ENCODE measurements around the gene PLBD2. TPM values are rescaled to one million over a fixed set of nuclear protein-coding genes. Genes with fewer than 3 reads are reported as not detected.

PLBD2 gene
- total RNA-seq, 1 donor from 2014 or later: 4.9 TPM

DNA sequence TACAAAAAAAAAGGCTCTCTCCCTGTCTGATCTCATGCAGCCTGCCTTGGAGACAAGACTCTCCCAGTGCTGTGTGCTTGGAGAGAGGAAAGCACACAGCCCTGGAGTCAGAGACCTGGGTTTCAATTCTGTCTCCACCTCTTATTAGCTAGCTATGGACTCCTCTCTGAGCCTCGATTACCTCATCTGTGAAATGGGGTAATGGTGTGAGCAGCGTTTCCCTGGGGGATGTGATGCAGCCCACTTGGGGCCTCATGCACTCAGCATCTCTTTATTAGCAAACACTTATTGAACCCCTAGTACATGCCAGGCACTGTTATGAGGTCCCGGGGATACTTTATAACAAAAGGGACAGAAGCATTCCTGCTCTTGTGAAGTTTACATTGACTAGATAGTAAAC, 32.8 kb downstream of the PLBD2 start:
- TF ChIP-seq, protein P1, sequence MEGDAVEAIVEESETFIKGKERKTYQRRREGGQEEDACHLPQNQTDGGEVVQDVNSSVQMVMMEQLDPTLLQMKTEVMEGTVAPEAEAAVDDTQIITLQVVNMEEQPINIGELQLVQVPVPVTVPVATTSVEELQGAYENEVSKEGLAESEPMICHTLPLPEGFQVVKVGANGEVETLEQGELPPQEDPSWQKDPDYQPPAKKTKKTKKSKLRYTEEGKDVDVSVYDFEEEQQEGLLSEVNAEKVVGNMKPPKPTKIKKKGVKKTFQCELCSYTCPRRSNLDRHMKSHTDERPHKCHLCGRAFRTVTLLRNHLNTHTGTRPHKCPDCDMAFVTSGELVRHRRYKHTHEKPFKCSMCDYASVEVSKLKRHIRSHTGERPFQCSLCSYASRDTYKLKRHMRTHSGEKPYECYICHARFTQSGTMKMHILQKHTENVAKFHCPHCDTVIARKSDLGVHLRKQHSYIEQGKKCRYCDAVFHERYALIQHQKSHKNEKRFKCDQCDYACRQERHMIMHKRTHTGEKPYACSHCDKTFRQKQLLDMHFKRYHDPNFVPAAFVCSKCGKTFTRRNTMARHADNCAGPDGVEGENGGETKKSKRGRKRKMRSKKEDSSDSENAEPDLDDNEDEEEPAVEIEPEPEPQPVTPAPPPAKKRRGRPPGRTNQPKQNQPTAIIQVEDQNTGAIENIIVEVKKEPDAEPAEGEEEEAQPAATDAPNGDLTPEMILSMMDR (IDR thresholded peaks at IDR 0.05): no peak
- TF ChIP-seq EZH2 (IDR thresholded peaks at IDR 0.05) (no peak), EZH2phosphoT487 (IDR thresholded peaks at IDR 0.05) (no peak)
- no peaks in the 10 kb centered on the region for H3K27me3 ChIP-seq
- H3K36me3 Mint-ChIP-seq: peaks cover 4% of the 10 kb centered on the region
- no peak overlapping the region for H3K27ac ChIP-seq
- H4K20me1 ChIP-seq (ENCODE audit: low read depth): no peaks in the 10 kb centered on the region
- H3K79me2 ChIP-seq (ENCODE audit: low read depth): no peaks in the 10 kb centered on the region
- no peak for DNase-seq (ENCODE audit: low spot score)
- H3K4me3 ChIP-seq: no peak overlapping the region
- H3K4me1 Mint-ChIP-seq: no peaks in the 10 kb centered on the region
- H3K36me3 ChIP-seq: no peaks in the 10 kb centered on the region
- no peak overlapping the region for H3K4me2 ChIP-seq
- H3K9me3 Mint-ChIP-seq: no peaks in the 10 kb centered on the region
- no peaks in the 10 kb centered on the region for H3K4me1 ChIP-seq
- H3F3A ChIP-seq (ENCODE audit: low read depth): peaks cover 5% of the 10 kb centered on the region
- no peaks in the 10 kb centered on the region for H3K9me3 ChIP-seq (ENCODE audit: low read depth)
- no peak overlapping the region for H3K4me3 Mint-ChIP-seq
- no peak overlapping the region for H3K27ac Mint-ChIP-seq
- peaks cover 5% of the 10 kb centered on the region for H3K27me3 Mint-ChIP-seq (ENCODE audit: insufficient read depth, low read depth)
- H3K9ac ChIP-seq: no peak overlapping the region
- H2AFZ ChIP-seq (replicated peaks): no peak overlapping the region

DNA sequence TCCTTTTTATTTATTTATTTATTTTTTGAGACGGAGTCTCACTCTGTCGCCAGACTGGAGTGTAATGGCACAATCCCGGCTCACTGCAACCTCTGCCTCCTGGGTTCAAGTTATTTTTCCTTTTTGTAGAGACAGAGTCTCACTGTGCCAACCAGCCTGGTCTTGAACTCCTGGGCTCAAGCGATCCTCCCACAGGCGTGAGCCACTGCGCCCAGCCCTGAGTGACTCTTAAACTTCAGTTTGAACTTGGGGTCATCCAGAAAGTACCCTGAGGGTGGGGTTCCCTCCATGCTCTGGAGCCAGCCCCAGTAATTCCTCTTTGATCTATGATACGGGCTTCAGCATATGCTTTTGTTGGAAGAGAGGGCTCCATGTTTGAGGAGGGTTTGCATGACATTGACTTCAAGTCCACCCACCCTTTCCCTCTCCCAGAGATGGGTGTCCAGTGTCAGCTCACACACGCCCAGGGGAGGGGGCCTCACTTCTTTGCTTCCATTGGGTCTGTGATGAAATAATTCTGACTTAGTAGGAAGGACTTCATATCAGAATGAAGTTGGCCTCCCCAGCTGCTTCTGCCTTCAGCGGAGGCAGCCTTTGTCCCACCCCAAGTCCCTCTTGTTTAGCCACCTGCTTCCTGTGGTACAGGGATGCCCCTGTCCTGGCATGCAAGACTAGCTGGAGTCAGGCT, 33.4 kb downstream of the PLBD2 start:
- H3K27me3 ChIP-seq: no peaks in the 10 kb centered on the region
- no peak overlapping the region for H3K4me2 ChIP-seq
- TF ChIP-seq, protein P1 (IDR thresholded peaks at IDR 0.05): no peak
- TF ChIP-seq EZH2 (IDR thresholded peaks at IDR 0.05) (no peak), EZH2phosphoT487 (IDR thresholded peaks at IDR 0.05) (no peak)
- peaks cover 4% of the 10 kb centered on the region for H3K36me3 Mint-ChIP-seq
- no peaks in the 10 kb centered on the region for H3K9me3 ChIP-seq (ENCODE audit: low read depth)
- no peaks in the 10 kb centered on the region for H3K36me3 ChIP-seq
- no peak overlapping the region for H3K9ac ChIP-seq
- no peak overlapping the region for H2AFZ ChIP-seq (replicated peaks)
- no peak overlapping the region for H3K4me3 ChIP-seq
- H3F3A ChIP-seq (ENCODE audit: low read depth): peaks cover 5% of the 10 kb centered on the region
- H3K27ac Mint-ChIP-seq: no peak overlapping the region
- no peak for DNase-seq (ENCODE audit: low spot score)
- no peaks in the 10 kb centered on the region for H3K9me3 Mint-ChIP-seq
- H3K4me1 ChIP-seq: no peaks in the 10 kb centered on the region
- H3K4me1 Mint-ChIP-seq: no peaks in the 10 kb centered on the region
- no peaks in the 10 kb centered on the region for H3K79me2 ChIP-seq (ENCODE audit: low read depth)
- no peak overlapping the region for H3K27ac ChIP-seq
- no peak overlapping the region for H3K4me3 Mint-ChIP-seq
- H3K27me3 Mint-ChIP-seq (ENCODE audit: insufficient read depth, low read depth): peaks cover 5% of the 10 kb centered on the region
- H4K20me1 ChIP-seq (ENCODE audit: low read depth): no peaks in the 10 kb centered on the region

DNA sequence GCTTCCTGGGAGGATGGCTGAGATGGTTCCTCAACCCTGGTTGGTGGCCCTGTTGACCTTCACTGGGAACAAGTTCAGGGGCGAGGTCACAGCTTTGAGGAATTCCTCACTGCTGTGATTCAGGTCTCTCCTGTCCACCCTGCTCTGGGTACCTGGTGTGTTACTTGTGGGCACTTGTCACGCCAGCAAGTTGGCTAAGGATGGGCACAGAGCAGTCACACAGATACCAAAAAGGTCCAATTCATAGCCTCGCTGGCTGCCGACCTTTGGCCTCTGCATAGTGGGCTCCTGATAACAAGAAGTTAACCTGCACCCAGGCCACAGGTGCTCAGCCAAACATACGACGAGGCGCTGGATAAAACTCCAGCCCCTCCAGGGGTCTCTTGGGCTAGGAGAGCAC, 34.1 kb downstream of the PLBD2 start:
- peaks cover 5% of the 10 kb centered on the region for H3F3A ChIP-seq (ENCODE audit: low read depth)
- no peaks in the 10 kb centered on the region for H3K79me2 ChIP-seq (ENCODE audit: low read depth)

More for the DNA sequence above, 34.1 kb downstream of the PLBD2 start:
- no peak overlapping the region for H3K4me3 ChIP-seq
- no peak overlapping the region for H3K4me2 ChIP-seq
- no peaks in the 10 kb centered on the region for H3K36me3 ChIP-seq
- no peaks in the 10 kb centered on the region for H4K20me1 ChIP-seq (ENCODE audit: low read depth)
- DNase-seq (ENCODE audit: low spot score): no peak
- no peak overlapping the region for H2AFZ ChIP-seq (replicated peaks)
- no peak overlapping the region for H3K27ac ChIP-seq
- Mint-ChIP-seq H3K27me3 (ENCODE audit: insufficient read depth, low read depth) (peaks cover 5% of the 10 kb centered on the region), H3K9me3 (no peaks in the 10 kb centered on the region), H3K4me1 (peaks cover 4% of the 10 kb centered on the region), H3K36me3 (peaks cover 4% of the 10 kb centered on the region), H3K4me3 (no peak overlapping the region), H3K27ac (no peak overlapping the region)
- no peak overlapping the region for H3K9ac ChIP-seq
- no peaks in the 10 kb centered on the region for H3K9me3 ChIP-seq (ENCODE audit: low read depth)
- H3K4me1 ChIP-seq: peaks cover 5% of the 10 kb centered on the region
- TF ChIP-seq EZH2phosphoT487 (IDR thresholded peaks at IDR 0.05): no peak
- TF ChIP-seq EZH2 (IDR thresholded peaks at IDR 0.05): no peak
- TF ChIP-seq, protein P1 (IDR thresholded peaks at IDR 0.05): no peak
- no peaks in the 10 kb centered on the region for H3K27me3 ChIP-seq

All from neural progenitor cell (in vitro differentiated cells).